Astrocyte (in vitro differentiated cells and primary cell): Measurements from ENCODE around the gene MICALL1. TPM values are rescaled to one million over a fixed set of nuclear protein-coding genes. Genes with fewer than 3 reads are reported as not detected.

Experiments used
- DNase-seq: peaks from one replicate; pipeline ENCODE4 v3.0.0-alpha.2; 2010; ENCODE audit warnings: low read depth
- FAIRE-seq: peaks from 2 replicates; lab custom pipeline; 2011; peaks lifted over from hg19 to GRCh38; lab: Jason Lieb, UNC
- H2AFZ ChIP-seq: 2 replicates; pipeline ENCODE4 v1.6.0; 2012; ENCODE audit warnings: low read depth, low read length, inconsistent platforms
- H3K27ac ChIP-seq: 2 replicates; pipeline ENCODE4 v1.5.1; 2011; ENCODE audit warnings: low read depth, low read length, inconsistent platforms
- H3K27me3 ChIP-seq: 2 replicates; pipeline ENCODE4 v1.6.0; 2011; ENCODE audit warnings: low read length, inconsistent platforms; ENCODE audit not compliant: insufficient read depth
- H3K36me3 ChIP-seq: 2 replicates; pipeline ENCODE4 v1.5.1; 2011; ENCODE audit warnings: low read length, inconsistent platforms; ENCODE audit not compliant: insufficient read depth
- H3K4me1 ChIP-seq: 2 replicates; pipeline ENCODE4 v1.5.1; 2011; ENCODE audit warnings: low read length, inconsistent platforms; ENCODE audit not compliant: insufficient read depth
- H3K4me2 ChIP-seq: 2 replicates; pipeline ENCODE4 v1.6.0; 2012; ENCODE audit warnings: low read length, inconsistent platforms
- H3K4me3 ChIP-seq: 2 replicates; pipeline ENCODE4 v1.5.1; 2011; ENCODE audit warnings: low read depth, mild to moderate bottlenecking, low read length, inconsistent platforms; ENCODE audit not compliant: insufficient read depth
- H3K79me2 ChIP-seq: 2 replicates; pipeline ENCODE4 v1.6.0; 2012; ENCODE audit warnings: mild to moderate bottlenecking, low read length, inconsistent platforms; ENCODE audit not compliant: insufficient read depth
- H3K9ac ChIP-seq: 2 replicates; pipeline ENCODE4 v1.6.0; 2012; ENCODE audit warnings: mild to moderate bottlenecking, low read length, inconsistent platforms
- H3K9me3 ChIP-seq: 2 replicates; pipeline ENCODE4 v1.5.1; 2012; ENCODE audit warnings: low read depth, mild to moderate bottlenecking, low read length, inconsistent platforms; ENCODE audit not compliant: insufficient read depth
- H4K20me1 ChIP-seq: 2 replicates; pipeline ENCODE4 v1.6.0; 2012; ENCODE audit warnings: low read length, inconsistent platforms; ENCODE audit not compliant: insufficient read depth
- H3K27ac Mint-ChIP-seq: one replicate; pipeline ENCODE4 v1.8.0; 2021; ENCODE audit warnings: mild to moderate bottlenecking, mixed read lengths; ENCODE audit not compliant: unreplicated experiment
- H3K27me3 Mint-ChIP-seq: one replicate; pipeline ENCODE4 v1.8.0; 2021; ENCODE audit warnings: low read depth, mixed read lengths; ENCODE audit not compliant: unreplicated experiment
- H3K36me3 Mint-ChIP-seq: one replicate; pipeline ENCODE4 v1.8.0; 2021; ENCODE audit warnings: low read depth, mixed read lengths; ENCODE audit not compliant: unreplicated experiment
- H3K4me1 Mint-ChIP-seq: one replicate; pipeline ENCODE4 v1.8.0; 2021; ENCODE audit warnings: low read depth, mixed read lengths; ENCODE audit not compliant: unreplicated experiment
- H3K4me3 Mint-ChIP-seq: one replicate; pipeline ENCODE4 v1.8.0; 2021; ENCODE audit warnings: mild to moderate bottlenecking, moderate library complexity, mixed read lengths; ENCODE audit not compliant: unreplicated experiment
- H3K9me3 Mint-ChIP-seq: one replicate; pipeline ENCODE4 v1.8.0; 2021; ENCODE audit warnings: mild to moderate bottlenecking, mixed read lengths; ENCODE audit not compliant: unreplicated experiment
- EZH2 ChIP-seq: IDR thresholded peaks from 2 replicates; pipeline ENCODE4 v1.6.1; 2012; ENCODE audit warnings: mild to moderate bottlenecking, low read length, inconsistent platforms; ENCODE audit not compliant: insufficient read depth
- total RNA-seq: library from RNA; stranded (reverse); gene quantifications from 2 replicates; pipeline ENCODE4 v1.2.1, GENCODE V29; 2021
- TF ChIP-seq, protein P1 (sequence below): IDR thresholded peaks from 2 replicates; pipeline ENCODE4 v1.5.1; 2011; ENCODE audit warnings: low read depth, mild to moderate bottlenecking, inconsistent platforms, low read length, moderate library complexity; ENCODE audit not compliant: insufficient read depth

Gene MICALL1
- total RNA-seq, 1 donor from 2014 or later = 131 TPM

DNA sequence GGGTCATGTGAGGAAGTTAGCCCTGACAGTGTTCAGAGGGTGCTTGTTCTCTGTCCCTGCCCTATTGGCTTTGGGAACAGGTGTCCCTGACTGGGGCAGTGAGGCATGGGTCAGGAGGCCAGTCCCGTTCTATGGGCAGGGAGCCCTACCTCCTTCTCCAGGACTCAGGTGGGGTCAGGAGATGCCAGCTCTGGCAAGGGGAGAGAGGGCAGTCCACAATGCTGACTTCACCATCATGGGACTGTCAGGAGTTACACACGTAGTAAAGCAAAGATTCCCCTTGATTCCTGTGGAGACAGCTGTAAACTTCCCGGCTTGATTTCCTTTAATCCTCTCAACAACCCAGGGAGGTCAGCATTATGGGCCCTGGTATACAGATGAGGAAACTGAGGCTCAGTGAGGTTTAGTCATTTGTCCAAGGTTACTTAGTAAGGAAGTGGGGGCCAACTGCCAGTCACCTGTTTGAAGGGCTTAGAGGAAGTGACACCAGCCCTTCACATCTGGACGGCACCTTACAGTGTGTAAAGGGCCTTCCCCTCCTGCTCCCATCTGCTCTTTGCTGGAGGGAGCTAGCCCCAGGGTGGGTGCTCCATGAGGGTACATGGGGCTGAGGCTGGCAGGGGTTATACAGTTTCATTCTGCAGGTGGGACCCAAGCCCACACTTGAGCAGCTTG lies 11.9 kb downstream of the MICALL1 start:
- H4K20me1 ChIP-seq = peaks cover 35% of the 10 kb centered on the region
- H3K9ac ChIP-seq = no peak overlapping the region
- no peaks in the 10 kb centered on the region for H3K4me1 ChIP-seq
- DNase-seq = no peak
- no peaks in the 10 kb centered on the region for H3K9me3 ChIP-seq
- no peak overlapping the region for H3K27ac ChIP-seq
- H3K4me3 ChIP-seq = no peak overlapping the region
- H2AFZ ChIP-seq = no peak overlapping the region
- Mint-ChIP-seq H3K27ac (no peak overlapping the region), H3K4me3 (no peak overlapping the region), H3K36me3 (peaks cover 15% of the 10 kb centered on the region), H3K9me3 (no peaks in the 10 kb centered on the region), H3K27me3 (no peaks in the 10 kb centered on the region), H3K4me1 (peaks cover 5% of the 10 kb centered on the region)
- no peaks in the 10 kb centered on the region for H3K27me3 ChIP-seq
- no peak for FAIRE-seq
- peaks cover 12% of the 10 kb centered on the region for H3K79me2 ChIP-seq
- H3K4me2 ChIP-seq = no peak overlapping the region
- H3K36me3 ChIP-seq = peaks cover 43% of the 10 kb centered on the region
- TF ChIP-seq, protein P1, sequence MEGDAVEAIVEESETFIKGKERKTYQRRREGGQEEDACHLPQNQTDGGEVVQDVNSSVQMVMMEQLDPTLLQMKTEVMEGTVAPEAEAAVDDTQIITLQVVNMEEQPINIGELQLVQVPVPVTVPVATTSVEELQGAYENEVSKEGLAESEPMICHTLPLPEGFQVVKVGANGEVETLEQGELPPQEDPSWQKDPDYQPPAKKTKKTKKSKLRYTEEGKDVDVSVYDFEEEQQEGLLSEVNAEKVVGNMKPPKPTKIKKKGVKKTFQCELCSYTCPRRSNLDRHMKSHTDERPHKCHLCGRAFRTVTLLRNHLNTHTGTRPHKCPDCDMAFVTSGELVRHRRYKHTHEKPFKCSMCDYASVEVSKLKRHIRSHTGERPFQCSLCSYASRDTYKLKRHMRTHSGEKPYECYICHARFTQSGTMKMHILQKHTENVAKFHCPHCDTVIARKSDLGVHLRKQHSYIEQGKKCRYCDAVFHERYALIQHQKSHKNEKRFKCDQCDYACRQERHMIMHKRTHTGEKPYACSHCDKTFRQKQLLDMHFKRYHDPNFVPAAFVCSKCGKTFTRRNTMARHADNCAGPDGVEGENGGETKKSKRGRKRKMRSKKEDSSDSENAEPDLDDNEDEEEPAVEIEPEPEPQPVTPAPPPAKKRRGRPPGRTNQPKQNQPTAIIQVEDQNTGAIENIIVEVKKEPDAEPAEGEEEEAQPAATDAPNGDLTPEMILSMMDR = no peak
- TF ChIP-seq EZH2 = no peak

- no peak for FAIRE-seq
- TF ChIP-seq EZH2 = no peak
- TF ChIP-seq, protein P1 = no peak
- H3K27me3 Mint-ChIP-seq = no peaks in the 10 kb centered on the region
- Histone ChIP-seq H3K27me3 (no peaks in the 10 kb centered on the region), H4K20me1 (peaks cover 32% of the 10 kb centered on the region), H2AFZ (no peak overlapping the region), H3K9me3 (no peaks in the 10 kb centered on the region), H3K79me2 (peaks cover 9% of the 10 kb centered on the region), H3K4me3 (no peak overlapping the region), H3K36me3 (peaks cover 36% of the 10 kb centered on the region), H3K4me1 (no peaks in the 10 kb centered on the region), H3K9ac (no peak overlapping the region), H3K4me2 (no peak overlapping the region), H3K27ac (no peak overlapping the region)
- peaks cover 3% of the 10 kb centered on the region for H3K4me1 Mint-ChIP-seq
- H3K27ac Mint-ChIP-seq = no peak overlapping the region
- H3K36me3 Mint-ChIP-seq = peaks cover 13% of the 10 kb centered on the region
- no peak overlapping the region for H3K4me3 Mint-ChIP-seq
- H3K9me3 Mint-ChIP-seq = no peaks in the 10 kb centered on the region
- DNase-seq = no peak
Measured at GRCh38 chr22:37918580-37919270, 12.6 kb downstream of the MICALL1 start.

DNA sequence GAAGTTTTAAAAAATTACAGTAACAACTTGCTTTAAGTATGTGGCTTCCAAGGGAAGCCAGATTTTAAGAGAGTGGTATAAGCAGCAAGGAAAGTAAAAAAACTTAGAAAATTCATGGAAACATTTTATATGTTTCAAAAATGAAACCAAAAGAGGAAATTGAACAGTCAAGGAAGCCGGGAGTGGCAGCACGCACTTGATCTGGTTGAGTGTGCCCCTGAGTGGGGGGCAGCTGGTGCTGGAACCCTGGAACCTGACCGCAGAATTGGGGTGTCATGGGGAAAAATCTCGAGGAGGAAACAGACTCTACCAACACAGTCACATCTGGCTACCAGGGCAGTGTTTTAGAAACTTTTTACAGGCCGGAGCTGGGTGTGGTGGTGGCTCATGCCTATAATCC lies 14.0 kb downstream of the MICALL1 start:
- no peak overlapping the region for H3K4me3 ChIP-seq
- H3K4me2 ChIP-seq = no peak overlapping the region
- Mint-ChIP-seq H3K27ac (peak overlapping the region; percentile 66), H3K36me3 (peaks cover 16% of the 10 kb centered on the region), H3K27me3 (no peaks in the 10 kb centered on the region), H3K4me1 (peaks cover 4% of the 10 kb centered on the region), H3K9me3 (no peaks in the 10 kb centered on the region), H3K4me3 (no peak overlapping the region)
- DNase-seq = no peak
- H3K27ac ChIP-seq = no peak overlapping the region
- TF ChIP-seq, protein P1 = no peak
- no peak for TF ChIP-seq EZH2
- H3K79me2 ChIP-seq = peaks cover 9% of the 10 kb centered on the region
- peaks cover 32% of the 10 kb centered on the region for H3K36me3 ChIP-seq
- H3K4me1 ChIP-seq = no peaks in the 10 kb centered on the region
- H3K9me3 ChIP-seq = no peaks in the 10 kb centered on the region
- peaks cover 46% of the 10 kb centered on the region for H4K20me1 ChIP-seq
- no peak overlapping the region for H3K9ac ChIP-seq
- H3K27me3 ChIP-seq = no peaks in the 10 kb centered on the region
- no peak for FAIRE-seq
- H2AFZ ChIP-seq = no peak overlapping the region
